Ishikawa (cell line): ENCODE data around the gene RB1.

ENCODE experiments used
- CEBPB ChIP-seq: IDR thresholded peaks from 2 replicates; pipeline ENCODE4 v1.6.1; 2012
- CREB1 ChIP-seq: IDR thresholded peaks from 2 replicates; pipeline ENCODE4 v1.6.1; 2012; ENCODE audit warnings: low read depth
- EGR1 ChIP-seq: IDR thresholded peaks from 2 replicates; pipeline ENCODE4 v1.6.1; 2012
- EP300 ChIP-seq: IDR thresholded peaks from 2 replicates; pipeline ENCODE4 v1.6.1; 2012; ENCODE audit warnings: borderline replicate concordance
- NFIC ChIP-seq: IDR thresholded peaks from 2 replicates; pipeline ENCODE4 v1.6.1; 2012
- RAD21 ChIP-seq: IDR thresholded peaks from 2 replicates; pipeline ENCODE4 v1.6.1; 2012; ENCODE audit warnings: low read depth
- TAF1 ChIP-seq: IDR thresholded peaks from 2 replicates; pipeline ENCODE4 v1.6.1; 2012; ENCODE audit warnings: low read depth, mild to moderate bottlenecking
- TCF12 ChIP-seq: IDR thresholded peaks from 2 replicates; pipeline ENCODE4 v1.6.1; 2012; ENCODE audit warnings: low read depth
- TEAD4 ChIP-seq: IDR thresholded peaks from 2 replicates; pipeline ENCODE4 v1.6.1; 2012
- YY1 ChIP-seq: IDR thresholded peaks from 2 replicates; pipeline ENCODE4 v1.6.1; 2012; ENCODE audit warnings: low read depth
- ZBTB7A ChIP-seq: IDR thresholded peaks from 2 replicates; pipeline ENCODE4 v1.6.1; 2012; ENCODE audit warnings: low read depth
- TF ChIP-seq, protein P1 (sequence below): IDR thresholded peaks from 2 replicates; pipeline ENCODE4 v1.6.1; 2012
- TF ChIP-seq, protein P2 (sequence below): IDR thresholded peaks from 2 replicates; pipeline ENCODE4 v1.6.1; 2012
- TF ChIP-seq, protein P3 (sequence below): IDR thresholded peaks from 2 replicates; pipeline ENCODE4 v1.6.1; 2012; ENCODE audit warnings: low read depth, mild to moderate bottlenecking

GRCh38 chr13:48316826-48317510 is 13.4 kb downstream of the RB1 start:
- TF ChIP-seq TAF1 (no peak), YY1 (no peak), TCF12 (no peak), RAD21 (no peak), EP300 (no peak), NFIC (no peak), CEBPB (no peak), CREB1 (no peak), EGR1 (no peak), TEAD4 (no peak), ZBTB7A (no peak)
- TF ChIP-seq, protein P1, sequence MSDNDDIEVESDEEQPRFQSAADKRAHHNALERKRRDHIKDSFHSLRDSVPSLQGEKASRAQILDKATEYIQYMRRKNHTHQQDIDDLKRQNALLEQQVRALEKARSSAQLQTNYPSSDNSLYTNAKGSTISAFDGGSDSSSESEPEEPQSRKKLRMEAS, result no peak
- TF ChIP-seq, protein P2, sequence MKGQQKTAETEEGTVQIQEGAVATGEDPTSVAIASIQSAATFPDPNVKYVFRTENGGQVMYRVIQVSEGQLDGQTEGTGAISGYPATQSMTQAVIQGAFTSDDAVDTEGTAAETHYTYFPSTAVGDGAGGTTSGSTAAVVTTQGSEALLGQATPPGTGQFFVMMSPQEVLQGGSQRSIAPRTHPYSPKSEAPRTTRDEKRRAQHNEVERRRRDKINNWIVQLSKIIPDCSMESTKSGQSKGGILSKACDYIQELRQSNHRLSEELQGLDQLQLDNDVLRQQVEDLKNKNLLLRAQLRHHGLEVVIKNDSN, result no peak
- TF ChIP-seq, protein P3, sequence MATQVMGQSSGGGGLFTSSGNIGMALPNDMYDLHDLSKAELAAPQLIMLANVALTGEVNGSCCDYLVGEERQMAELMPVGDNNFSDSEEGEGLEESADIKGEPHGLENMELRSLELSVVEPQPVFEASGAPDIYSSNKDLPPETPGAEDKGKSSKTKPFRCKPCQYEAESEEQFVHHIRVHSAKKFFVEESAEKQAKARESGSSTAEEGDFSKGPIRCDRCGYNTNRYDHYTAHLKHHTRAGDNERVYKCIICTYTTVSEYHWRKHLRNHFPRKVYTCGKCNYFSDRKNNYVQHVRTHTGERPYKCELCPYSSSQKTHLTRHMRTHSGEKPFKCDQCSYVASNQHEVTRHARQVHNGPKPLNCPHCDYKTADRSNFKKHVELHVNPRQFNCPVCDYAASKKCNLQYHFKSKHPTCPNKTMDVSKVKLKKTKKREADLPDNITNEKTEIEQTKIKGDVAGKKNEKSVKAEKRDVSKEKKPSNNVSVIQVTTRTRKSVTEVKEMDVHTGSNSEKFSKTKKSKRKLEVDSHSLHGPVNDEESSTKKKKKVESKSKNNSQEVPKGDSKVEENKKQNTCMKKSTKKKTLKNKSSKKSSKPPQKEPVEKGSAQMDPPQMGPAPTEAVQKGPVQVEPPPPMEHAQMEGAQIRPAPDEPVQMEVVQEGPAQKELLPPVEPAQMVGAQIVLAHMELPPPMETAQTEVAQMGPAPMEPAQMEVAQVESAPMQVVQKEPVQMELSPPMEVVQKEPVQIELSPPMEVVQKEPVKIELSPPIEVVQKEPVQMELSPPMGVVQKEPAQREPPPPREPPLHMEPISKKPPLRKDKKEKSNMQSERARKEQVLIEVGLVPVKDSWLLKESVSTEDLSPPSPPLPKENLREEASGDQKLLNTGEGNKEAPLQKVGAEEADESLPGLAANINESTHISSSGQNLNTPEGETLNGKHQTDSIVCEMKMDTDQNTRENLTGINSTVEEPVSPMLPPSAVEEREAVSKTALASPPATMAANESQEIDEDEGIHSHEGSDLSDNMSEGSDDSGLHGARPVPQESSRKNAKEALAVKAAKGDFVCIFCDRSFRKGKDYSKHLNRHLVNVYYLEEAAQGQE, result no peak
